HG03558 (cell line): ENCODE results near the gene GLI2.

Experiments used
- ATAC-seq: cut with Tn5 transposase; IDR thresholded peaks from one replicate; pipeline ENCODE4 v1.9.1; 2021; ENCODE audit warnings: moderate number of reproducible peaks; ENCODE audit not compliant: unreplicated experiment; ENCODE audit errors: extremely low read depth

Gene GLI2

GRCh38 chr2:120711694-120712093 is 24.0 kb upstream of the GLI2 start:
- no peak for ATAC-seq

GRCh38 chr2:120712180-120712681 is 23.4 kb upstream of the GLI2 start:
- ATAC-seq, result no peak

GRCh38 chr2:120715353-120715752 is 20.3 kb upstream of the GLI2 start:
- no peak for ATAC-seq

- no peak for ATAC-seq
These were observed 19.7 kb upstream of the GLI2 start for GRCh38 chr2:120715941-120716340.

- no peak for ATAC-seq
These were observed 18.8 kb upstream of the GLI2 start for GRCh38 chr2:120716641-120717585.

GRCh38 chr2:120719491-120719890 is 16.2 kb upstream of the GLI2 start:
- ATAC-seq, result no peak

GRCh38 chr2:120720231-120720630 is 15.4 kb upstream of the GLI2 start:
- ATAC-seq, result no peak

- no peak for ATAC-seq
These were observed 14.8 kb upstream of the GLI2 start for GRCh38 chr2:120720746-120721375.

GRCh38 chr2:120722246-120722567 is 13.5 kb upstream of the GLI2 start:
- no peak for ATAC-seq

GRCh38 chr2:120722568-120723421 is 12.9 kb upstream of the GLI2 start:
- ATAC-seq, result no peak

GRCh38 chr2:120726245-120726644 is 9.4 kb upstream of the GLI2 start:
- no peak for ATAC-seq

GRCh38 chr2:120729406-120730399 is 6.0 kb upstream of the GLI2 start:
- ATAC-seq, result no peak

- no peak for ATAC-seq
These were observed 4.5 kb upstream of the GLI2 start for GRCh38 chr2:120731175-120731574.

GRCh38 chr2:120732506-120733237 is 3.0 kb upstream of the GLI2 start:
- ATAC-seq, result no peak

GRCh38 chr2:120733238-120733932 is 2.3 kb upstream of the GLI2 start:
- no peak for ATAC-seq

- no peak for ATAC-seq
These were observed 577 bp upstream of the GLI2 start for GRCh38 chr2:120734930-120735651.

GRCh38 chr2:120736202-120736623 is 545 bp downstream of the GLI2 start:
- no peak for ATAC-seq
